HG03575 (cell line): Measurements from ENCODE around the gene ACSL3.
"Not testable (repeated sequence)": the region's sequence is repeated elsewhere in the genome, so short reads cannot be mapped to it uniquely, and the experiment has no call there.

ENCODE experiments used
- ATAC-seq: cut with Tn5 transposase; IDR thresholded peaks from one replicate; pipeline ENCODE4 v1.9.1; 2021; ENCODE audit not compliant: unreplicated experiment, insufficient number of reproducible peaks, low FRiP score; ENCODE audit errors: extremely low read depth

The ACSL3 gene

GRCh38 chr2:222990206-222990605 is 129.4 kb downstream of the ACSL3 start:
- not testable (repeated sequence) for ATAC-seq

DNA sequence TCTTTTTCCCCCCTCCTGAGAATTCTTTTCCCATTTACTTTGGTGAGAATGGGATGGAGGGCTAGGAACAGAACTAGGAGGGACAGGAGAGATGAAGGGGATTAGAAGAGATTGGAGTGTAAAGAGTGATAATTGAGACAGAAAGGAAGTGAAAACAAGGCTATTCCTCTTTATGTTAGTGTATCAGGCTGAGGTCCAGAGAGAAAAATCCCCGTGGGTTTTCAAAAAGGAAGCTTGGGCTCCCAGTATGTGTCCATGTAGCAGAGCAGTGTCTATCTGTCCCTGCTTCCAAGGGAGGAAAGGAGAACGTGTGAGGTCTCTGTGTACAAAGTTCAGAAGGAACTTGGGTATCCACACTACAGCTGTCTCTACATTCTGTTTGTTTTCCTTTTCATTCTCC is 131.3 kb downstream of the ACSL3 start:
- ATAC-seq, result no peak
